H9 (cell line): Measurements from ENCODE around the gene GBP4. TPM values are rescaled to one million over a fixed set of nuclear protein-coding genes. Genes with fewer than 3 reads are reported as not detected.

Experiments used
- DNase-seq: peaks from one replicate; pipeline ENCODE4 v3.0.0-alpha.2; 2017
- H2AFZ ChIP-seq: one replicate; pipeline ENCODE4 v1.6.1; 2013; ENCODE audit warnings: mild to moderate bottlenecking, low read length, control low read depth, moderate library complexity
- H2AK5ac ChIP-seq: 2 replicates; pipeline ENCODE4 v1.6.1; 2013; ENCODE audit warnings: low read length, control low read depth, mixed read lengths; ENCODE audit not compliant: insufficient read length
- H2BK120ac ChIP-seq: one replicate; pipeline ENCODE4 v1.6.1; 2013; ENCODE audit warnings: low read depth, mild to moderate bottlenecking, low read length, control low read depth, inconsistent platforms; ENCODE audit not compliant: poor library complexity, severe bottlenecking
- H2BK12ac ChIP-seq: 2 replicates; pipeline ENCODE4 v1.6.1; 2013; ENCODE audit warnings: low read length, control low read depth, mixed read lengths, low read depth; ENCODE audit not compliant: insufficient read length
- H2BK15ac ChIP-seq: 2 replicates; pipeline ENCODE4 v1.6.1; 2013; ENCODE audit warnings: low read depth, low read length, control low read depth
- H2BK20ac ChIP-seq: one replicate; pipeline ENCODE4 v1.6.1; 2013; ENCODE audit warnings: low read depth, mild to moderate bottlenecking, low read length, control low read depth, inconsistent platforms; ENCODE audit not compliant: poor library complexity, severe bottlenecking
- H2BK5ac ChIP-seq: 2 replicates; pipeline ENCODE4 v1.6.1; 2013; ENCODE audit warnings: low read length, control low read depth, mixed read lengths; ENCODE audit not compliant: insufficient read length
- H3K14ac ChIP-seq: 2 replicates; pipeline ENCODE4 v1.6.1; 2013; ENCODE audit warnings: low read length, control low read depth; ENCODE audit not compliant: insufficient read depth
- H3K18ac ChIP-seq: 2 replicates; pipeline ENCODE4 v1.6.1; 2013; ENCODE audit warnings: low read depth, mild to moderate bottlenecking, mixed read lengths, low read length, control low read depth; ENCODE audit not compliant: insufficient read length
- H3K23ac ChIP-seq: 2 replicates; pipeline ENCODE4 v1.6.1; 2013; ENCODE audit warnings: low read length, control low read depth, mixed read lengths, low read depth; ENCODE audit not compliant: insufficient read length
- H3K23me2 ChIP-seq: 2 replicates; pipeline ENCODE4 v1.6.1; 2013; ENCODE audit warnings: low read depth, mild to moderate bottlenecking, mixed read lengths, low read length, control low read depth; ENCODE audit not compliant: insufficient read length, poor library complexity, severe bottlenecking
- H3K27ac ChIP-seq: 2 replicates; pipeline ENCODE4 v1.5.1; 2013; ENCODE audit warnings: low read length, control low read depth, mixed read lengths, low read depth; ENCODE audit not compliant: insufficient read length
- H3K27me3 ChIP-seq: 2 replicates; pipeline ENCODE4 v1.6.1; 2013; ENCODE audit warnings: low read length, control low read depth, inconsistent platforms; ENCODE audit not compliant: insufficient read depth
- H3K4ac ChIP-seq: 2 replicates; pipeline ENCODE4 v1.6.1; 2013; ENCODE audit warnings: low read depth, mild to moderate bottlenecking, control low read depth, inconsistent platforms, low read length, moderate library complexity
- H3K4me1 ChIP-seq: 2 replicates; pipeline ENCODE4 v1.6.1; 2013; ENCODE audit warnings: low read length, control low read depth, inconsistent platforms; ENCODE audit not compliant: insufficient read depth
- H3K4me2 ChIP-seq: 2 replicates; pipeline ENCODE4 v1.6.1; 2013; ENCODE audit warnings: low read length, control low read depth, mixed read lengths; ENCODE audit not compliant: insufficient read length, insufficient read depth
- H3K56ac ChIP-seq: 2 replicates; pipeline ENCODE4 v1.6.1; 2013; ENCODE audit warnings: low read depth, mild to moderate bottlenecking, mixed read lengths, low read length, control low read depth; ENCODE audit not compliant: insufficient read length
- H3K79me1 ChIP-seq: 2 replicates; pipeline ENCODE4 v1.6.1; 2013; ENCODE audit warnings: low read depth, mild to moderate bottlenecking, moderate library complexity, low read length, control low read depth, inconsistent platforms; ENCODE audit not compliant: insufficient read depth, poor library complexity, severe bottlenecking
- H3K79me2 ChIP-seq: 2 replicates; pipeline ENCODE4 v1.6.1; 2013; ENCODE audit warnings: low read length, control low read depth, inconsistent platforms; ENCODE audit not compliant: insufficient read depth
- H3K9ac ChIP-seq: 2 replicates; pipeline ENCODE4 v1.6.1; 2013; ENCODE audit warnings: low read length, control low read depth, mixed read lengths; ENCODE audit not compliant: insufficient read length; ENCODE audit errors: extremely low read depth
- H3K9me3 ChIP-seq: one replicate; pipeline ENCODE4 v1.6.1; 2013; ENCODE audit warnings: low read depth, low read length, inconsistent platforms; ENCODE audit not compliant: control insufficient read depth
- H3T11ph ChIP-seq: one replicate; pipeline ENCODE4 v1.6.1; 2013; ENCODE audit warnings: mild to moderate bottlenecking, low read length, control low read depth, inconsistent platforms
- H4K20me1 ChIP-seq: one replicate; pipeline ENCODE4 v1.6.1; 2013; ENCODE audit not compliant: control insufficient read depth, insufficient read length, insufficient read depth
- H4K5ac ChIP-seq: 2 replicates; pipeline ENCODE4 v1.6.1; 2013; ENCODE audit warnings: low read depth, mild to moderate bottlenecking, mixed read lengths, low read length, control low read depth; ENCODE audit not compliant: insufficient read length
- H4K8ac ChIP-seq: replicated peaks from 2 replicates; pipeline ENCODE4 v1.6.1; 2013; ENCODE audit warnings: low read length, control low read depth, mixed read lengths, low read depth; ENCODE audit not compliant: insufficient read length
- H4K91ac ChIP-seq: 2 replicates; pipeline ENCODE4 v1.6.1; 2013; ENCODE audit warnings: low read depth, mild to moderate bottlenecking, moderate library complexity, mixed read lengths, low read length, control low read depth; ENCODE audit not compliant: insufficient read length
- H3K27ac Mint-ChIP-seq, 3 experiments: 2 replicates in 2 of 3; 3 replicates in 1 of 3; pipeline ENCODE4 v1.8.0; 2020 to 2021; ENCODE audit warnings: mixed read lengths in 3 of 3, mild to moderate bottlenecking in 1 of 3, moderate library complexity in 1 of 3
- H3K27me3 Mint-ChIP-seq: 2 replicates; pipeline ENCODE4 v1.8.0; 2021; ENCODE audit warnings: low read depth, mild to moderate bottlenecking, moderate library complexity, mixed read lengths
- H3K36me3 Mint-ChIP-seq, 3 experiments: 2 replicates in 2 of 3; 3 replicates in 1 of 3; pipeline ENCODE4 v1.8.0; 2020 to 2021; ENCODE audit warnings: low read depth in 3 of 3, mixed read lengths in 3 of 3; ENCODE audit not compliant: insufficient read depth in 1 of 3
- H3K4me1 Mint-ChIP-seq, 2 experiments: 2 replicates each; pipeline ENCODE4 v1.8.0; 2020; ENCODE audit warnings: mixed read lengths in 2 of 2
- H3K4me3 Mint-ChIP-seq, 2 experiments: 2 replicates in 1 of 2; 3 replicates in 1 of 2; pipeline ENCODE4 v1.8.0; 2020 to 2021; ENCODE audit warnings: mild to moderate bottlenecking in 2 of 2, mixed read lengths in 2 of 2, moderate library complexity in 1 of 2
- H3K9me3 Mint-ChIP-seq, 2 experiments: 2 replicates in 1 of 2; 3 replicates in 1 of 2; pipeline ENCODE4 v1.8.0; 2020; ENCODE audit warnings: mild to moderate bottlenecking in 2 of 2, mixed read lengths in 2 of 2, moderate library complexity in 1 of 2
- WGBS: extraction: QIAGEN DNeasy Blood & Tissue Kit; methylation state at CpG from one replicate; pipeline ENCODE4 v1.1.7; 2013; ENCODE audit warnings: missing lambda C conversion rate, low lambda C conversion rate, mixed read lengths; ENCODE audit not compliant: insufficient read length; ENCODE audit errors: extremely low coverage; 5-methylcytosine and 5-hydroxymethylcytosine counted together
- total RNA-seq: library from RNA; stranded (reverse); gene quantifications from 2 replicates; pipeline ENCODE4 v1.2.1, GENCODE V29; 2021
- TF ChIP-seq, protein P1 (sequence below): fragments of 200-600 bp; sonication (generic); conservative IDR thresholded peaks from 3 replicates; pipeline ENCODE4 v1.8.0; 2021; ENCODE audit warnings: antibody characterized with exemption, mild to moderate bottlenecking

GBP4 gene
- total RNA-seq, 1 experiment from 2014 or later, result not detected

DNA sequence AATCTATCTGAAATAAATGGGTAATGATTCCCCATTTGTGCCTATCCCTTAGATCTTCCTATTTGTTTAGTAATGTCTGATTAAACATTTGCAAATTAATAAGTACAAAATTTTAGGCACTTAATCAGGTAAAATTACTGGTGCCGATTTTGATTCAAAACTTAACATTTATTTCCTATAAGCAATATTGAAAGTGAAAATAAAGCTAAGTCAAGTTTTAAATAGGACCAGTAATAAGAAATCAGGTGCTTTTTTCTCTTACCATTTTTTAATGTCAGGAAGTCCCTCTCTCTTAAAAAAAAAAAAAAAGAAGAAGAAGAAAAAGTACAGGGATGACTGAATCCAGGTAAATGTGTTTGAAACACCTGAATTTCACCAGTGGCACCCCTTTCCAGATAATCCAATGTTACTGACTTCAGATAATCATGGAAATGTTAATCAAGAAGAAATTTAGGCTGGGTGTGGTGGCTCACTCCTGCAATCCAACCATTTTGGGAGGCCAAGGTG, 836 bp upstream of the GBP4 start:
- Histone ChIP-seq H2BK20ac (no peak overlapping the region), H4K91ac (no peak overlapping the region), H3K9me3 (no peaks in the 10 kb centered on the region), H4K5ac (no peak overlapping the region), H4K20me1 (no peaks in the 10 kb centered on the region), H3K18ac (no peak overlapping the region), H3T11ph (no peak overlapping the region), H4K8ac (no peak overlapping the region), H3K4me2 (no peak overlapping the region), H2BK15ac (no peak overlapping the region), H2BK12ac (no peak overlapping the region), H2BK120ac (no peak overlapping the region), H3K79me2 (no peaks in the 10 kb centered on the region), H3K79me1 (no peaks in the 10 kb centered on the region), H3K9ac (no peak overlapping the region), H3K56ac (no peak overlapping the region), H3K14ac (no peak overlapping the region), H3K4me1 (no peaks in the 10 kb centered on the region), H2AFZ (no peak overlapping the region), H2AK5ac (no peak overlapping the region), H3K23me2 (no peaks in the 10 kb centered on the region), H2BK5ac (no peak overlapping the region), H3K27ac (no peak overlapping the region), H3K27me3 (no peaks in the 10 kb centered on the region), H3K23ac (no peak overlapping the region), H3K4ac (no peak overlapping the region)
- TF ChIP-seq, protein P1, sequence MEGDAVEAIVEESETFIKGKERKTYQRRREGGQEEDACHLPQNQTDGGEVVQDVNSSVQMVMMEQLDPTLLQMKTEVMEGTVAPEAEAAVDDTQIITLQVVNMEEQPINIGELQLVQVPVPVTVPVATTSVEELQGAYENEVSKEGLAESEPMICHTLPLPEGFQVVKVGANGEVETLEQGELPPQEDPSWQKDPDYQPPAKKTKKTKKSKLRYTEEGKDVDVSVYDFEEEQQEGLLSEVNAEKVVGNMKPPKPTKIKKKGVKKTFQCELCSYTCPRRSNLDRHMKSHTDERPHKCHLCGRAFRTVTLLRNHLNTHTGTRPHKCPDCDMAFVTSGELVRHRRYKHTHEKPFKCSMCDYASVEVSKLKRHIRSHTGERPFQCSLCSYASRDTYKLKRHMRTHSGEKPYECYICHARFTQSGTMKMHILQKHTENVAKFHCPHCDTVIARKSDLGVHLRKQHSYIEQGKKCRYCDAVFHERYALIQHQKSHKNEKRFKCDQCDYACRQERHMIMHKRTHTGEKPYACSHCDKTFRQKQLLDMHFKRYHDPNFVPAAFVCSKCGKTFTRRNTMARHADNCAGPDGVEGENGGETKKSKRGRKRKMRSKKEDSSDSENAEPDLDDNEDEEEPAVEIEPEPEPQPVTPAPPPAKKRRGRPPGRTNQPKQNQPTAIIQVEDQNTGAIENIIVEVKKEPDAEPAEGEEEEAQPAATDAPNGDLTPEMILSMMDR, result no peak
- Mint-ChIP-seq H3K4me1 (peaks cover 4 to 9% of the 10 kb centered on the region in 2 experiments; a peak in 1 of 4 replicates), H3K36me3 (peaks cover 0 to 6% (median 3%) of the 10 kb centered on the region in 3 experiments; a peak in 4 of 7 replicates), H3K27me3 (no peaks in the 10 kb centered on the region), H3K27ac (no peak overlapping the region), H3K9me3 (peaks cover 7 to 9% of the 10 kb centered on the region in 2 experiments), H3K4me3 (no peak overlapping the region)
- no peak for DNase-seq
- no CpG with 5 or more reads among the region's 1 CpG for WGBS
